Gastroesophageal sphincter (tissue), 4 donors: ENCODE data around the gene TMEM63A. TPM values are rescaled to one million over a fixed set of nuclear protein-coding genes. Genes with fewer than 3 reads are reported as not detected.

Experiments
- ATAC-seq: fragments of 150-250 bp; one replicate; pipeline ENCODE4 v1.9.1; 2016; ENCODE audit warnings: mild to moderate bottlenecking, moderate library complexity
- H3K27ac ChIP-seq, 4 donors: fragments of 200-600 bp; sonication (generic) in 3 of 4; 1 replicate in 3 of 4; 2 replicates in 1 of 4; pipeline ENCODE4 v1.5.1; 2016 to 2019
- H3K27me3 ChIP-seq: fragments of 200-600 bp; sonication (generic); one replicate; pipeline ENCODE4 v1.5.1; 2019
- H3K36me3 ChIP-seq, 2 donors: fragments of 200-600 bp; sonication (generic); one replicate each; pipeline ENCODE4 v1.5.1; 2019; ENCODE audit warnings: control low read depth in 1 of 2
- H3K4me1 ChIP-seq, 3 donors: fragments of 200-600 bp; sonication (generic); 1 replicate in 2 of 3; 2 replicates in 1 of 3; pipeline ENCODE4 v1.5.1; 2016 to 2019; ENCODE audit warnings: control low read depth in 2 of 3
- H3K4me3 ChIP-seq, 2 donors: fragments of 200-600 bp; sonication (generic); one replicate each; pipeline ENCODE4 v1.5.1; 2019; ENCODE audit warnings: mild to moderate bottlenecking in 1 of 2, moderate library complexity in 1 of 2
- H3K9me3 ChIP-seq, 3 donors: fragments of 200-600 bp; sonication (generic); one replicate each; pipeline ENCODE4 v1.5.1; 2017 to 2019; ENCODE audit warnings: control low read depth in 2 of 3
- CTCF ChIP-seq, 4 experiments: fragments of 200-600 bp in 2 of 4; fragments of 450-650 bp in 2 of 4; sonication (generic) in 1 of 4; IDR thresholded peaks; one replicate each; pipeline ENCODE4 v1.5.1; 2017 to 2019; ENCODE audit warnings: antibody characterized with exemption in 4 of 4, mild to moderate bottlenecking in 2 of 4, moderate library complexity in 2 of 4
- EP300 ChIP-seq: sonication (generic); formaldehyde crosslinking; IDR thresholded peaks from one replicate; pipeline ENCODE4 v1.6.1; 2017; ENCODE audit warnings: antibody characterized with exemption, mild to moderate bottlenecking
- POLR2A ChIP-seq, 2 donors: fragments of 450-650 bp; IDR thresholded peaks; one replicate each; pipeline ENCODE4 v1.6.1; 2017; ENCODE audit warnings: antibody characterized with exemption in 2 of 2, mild to moderate bottlenecking in 2 of 2, moderate library complexity in 1 of 2
- POLR2AphosphoS5 ChIP-seq: sonication (generic); formaldehyde crosslinking; IDR thresholded peaks from one replicate; pipeline ENCODE4 v1.6.1; 2017; ENCODE audit warnings: antibody characterized with exemption
- WGBS, 2 donors: methylation state at CpG; one replicate each; pipeline ENCODE4 v1.1.5; 2018; ENCODE audit warnings: low coverage in 1 of 2; 5-methylcytosine and 5-hydroxymethylcytosine counted together
- total RNA-seq, 4 donors: library from RNA; depleted of rRNA; stranded (reverse); fragments of >200 nt; gene quantifications; one replicate each; pipeline ENCODE4 v1.1.0, GENCODE V29; 2016

The TMEM63A gene
- total RNA-seq, 4 donors from 2014 or later: 10.9 to 55.9 (median 23.8) TPM

- no peaks in the 10 kb centered on the region for H3K27me3 ChIP-seq
- peaks cover 0 to 51% of the 10 kb centered on the region in 2 donors for H3K36me3 ChIP-seq
- H3K9me3 ChIP-seq: no peaks in the 10 kb centered on the region
- H3K27ac ChIP-seq: no peak overlapping the region
- 70% methylated on average over 4 of the region's 23 CpGs; no CpG with 5 or more reads in 1 of the 2 donors for WGBS, 2 donors
- TF ChIP-seq POLR2A (IDR thresholded peaks at IDR 0.05) (no peak), CTCF (IDR thresholded peaks at IDR 0.05) (no peak)
- peaks cover 0 to 50% (median 23%) of the 10 kb centered on the region in 3 donors for H3K4me1 ChIP-seq
- no peak overlapping the region for H3K4me3 ChIP-seq
- ATAC-seq: no peak
Measured at GRCh38 chr1:225921734-225922709, 39.8 kb upstream of the TMEM63A start.

GRCh38 chr1:225919906-225920305, 37.7 kb upstream of the TMEM63A start:
- Histone ChIP-seq H3K9me3 (no peaks in the 10 kb centered on the region), H3K27me3 (no peaks in the 10 kb centered on the region), H3K4me3 (no peak overlapping the region), H3K4me1 (peaks cover 0 to 47% (median 23%) of the 10 kb centered on the region in 3 donors), H3K36me3 (peaks cover 0 to 72% of the 10 kb centered on the region in 2 donors), H3K27ac (peak overlapping the region in 2 of 4 donors; percentile 22 to 25)
- TF ChIP-seq POLR2AphosphoS5 (peak; percentile 33), CTCF (IDR thresholded peaks at IDR 0.05) (no peak)
- ATAC-seq: no peak
- WGBS, 2 donors: 36% methylated on average over 4 of the region's 5 CpGs; no CpG with 5 or more reads in 1 of the 2 donors

- 80 to 83% methylated on average over 2 to 4 of the region's 4 CpGs for WGBS, 2 donors
- no peak overlapping the region for H3K4me3 ChIP-seq
- peaks cover 0 to 39% (median 17%) of the 10 kb centered on the region in 3 donors for H3K4me1 ChIP-seq
- H3K27me3 ChIP-seq: no peaks in the 10 kb centered on the region
- ATAC-seq: no peak
- no peak for TF ChIP-seq POLR2A (IDR thresholded peaks at IDR 0.05)
- no peaks in the 10 kb centered on the region for H3K9me3 ChIP-seq
- H3K36me3 ChIP-seq: peaks cover 0 to 88% of the 10 kb centered on the region in 2 donors
- H3K27ac ChIP-seq: no peak overlapping the region
Measured at GRCh38 chr1:225918280-225918679, 36.1 kb upstream of the TMEM63A start.

- no peak for TF ChIP-seq POLR2A (IDR thresholded peaks at IDR 0.05)
- TF ChIP-seq POLR2AphosphoS5: no peak
- no peak for TF ChIP-seq EP300
- no peak for TF ChIP-seq CTCF (IDR thresholded peaks at IDR 0.05)
- Histone ChIP-seq H3K36me3 (peaks cover 0 to 91% of the 10 kb centered on the region in 2 donors), H3K4me3 (no peak overlapping the region), H3K9me3 (no peaks in the 10 kb centered on the region), H3K27ac (no peak overlapping the region), H3K4me1 (peaks cover 0 to 31% (median 10%) of the 10 kb centered on the region in 3 donors), H3K27me3 (no peaks in the 10 kb centered on the region)
- 79 to 92% methylated on average over 2 to 5 of the region's 5 CpGs for WGBS, 2 donors
- ATAC-seq: no peak
Measured at GRCh38 chr1:225917536-225917935, 35.4 kb upstream of the TMEM63A start.

GRCh38 chr1:225917101-225917500, 34.9 kb upstream of the TMEM63A start:
- Histone ChIP-seq H3K4me1 (peaks cover 0 to 27% (median 7%) of the 10 kb centered on the region in 3 donors), H3K36me3 (peaks cover 0 to 90% of the 10 kb centered on the region in 2 donors), H3K27ac (no peak overlapping the region), H3K27me3 (no peaks in the 10 kb centered on the region), H3K9me3 (no peaks in the 10 kb centered on the region), H3K4me3 (no peak overlapping the region)
- no peak for ATAC-seq
- TF ChIP-seq CTCF (IDR thresholded peaks at IDR 0.05) (no peak), EP300 (no peak), POLR2AphosphoS5 (no peak), POLR2A (IDR thresholded peaks at IDR 0.05) (no peak)
- 96 to 100% methylated on average over 3 of the region's 3 CpGs for WGBS, 2 donors
